HFFc6 (cell line): ENCODE results near the gene ANGPTL5. TPM values are rescaled to one million over a fixed set of nuclear protein-coding genes. Genes with fewer than 3 reads are reported as not detected.
"Not testable (repeated sequence)": the region's sequence is repeated elsewhere in the genome, so short reads cannot be mapped to it uniquely, and the experiment has no call there.

Experiments used
- DNase-seq: peaks from one replicate; pipeline ENCODE4 v3.0.0-alpha.2; 2018
- H3K27ac Mint-ChIP-seq: 2 replicates; pipeline ENCODE4 v1.8.0; 2020; ENCODE audit warnings: mild to moderate bottlenecking, mixed read lengths
- H3K27me3 Mint-ChIP-seq: 2 replicates; pipeline ENCODE4 v1.8.0; 2021; ENCODE audit warnings: mild to moderate bottlenecking, moderate library complexity, mixed read lengths; ENCODE audit not compliant: insufficient read depth
- H3K36me3 Mint-ChIP-seq: 2 replicates; pipeline ENCODE4 v1.8.0; 2021; ENCODE audit warnings: low read depth, mixed read lengths
- H3K4me1 Mint-ChIP-seq: 2 replicates; pipeline ENCODE4 v1.8.0; 2020; ENCODE audit warnings: low read depth, mixed read lengths
- H3K4me3 Mint-ChIP-seq: 2 replicates; pipeline ENCODE4 v1.8.0; 2020; ENCODE audit warnings: mild to moderate bottlenecking, moderate library complexity, mixed read lengths
- H3K9me3 Mint-ChIP-seq: 2 replicates; pipeline ENCODE4 v1.8.0; 2020; ENCODE audit warnings: mild to moderate bottlenecking, mixed read lengths
- CTCF ChIP-seq: fragments of 200-600 bp; sonication (generic); IDR thresholded peaks from 2 replicates; pipeline ENCODE4 v1.5.0; 2021; ENCODE audit warnings: antibody characterized with exemption, mild to moderate bottlenecking
- long read RNA-seq: library from polyadenylated mRNA; unstranded; transcript quantifications from one replicate; pipeline ENCODE4 v2.0.0, GENCODE V29; 2019
- total RNA-seq, 6 experiments: library from RNA; stranded (reverse); fragmentation: NEBNext Ultra II Directional; extraction: Animal tissue kit (Norgen Biotek cat#: 25700); gene quantifications; 2 replicates in 1 of 6; 3 replicates in 5 of 6; pipeline ENCODE4 v1.2.3, GENCODE V29; 2021

The ANGPTL5 gene
- total RNA-seq: not detected
- long read RNA-seq, partial matches to known transcripts: 0 of 2 reads
- long read RNA-seq, other reads (novel, unspliced or antisense): 2 of 2 reads

GRCh38 chr11:101916422-101916821 lies at the start of gene ANGPTL5:
Gene ANGPTL5, minus strand, starts transcription at chr11:101916522. Its CDS starts 8,613 bp downstream, at chr11:101907909.
- TF ChIP-seq CTCF: no peak
- Mint-ChIP-seq H3K36me3 (no peaks in the 10 kb centered on the region), H3K9me3 (no peaks in the 10 kb centered on the region), H3K27me3 (no peaks in the 10 kb centered on the region), H3K4me3 (peak within 1 kb of the TSS; percentile 92), H3K4me1 (peaks cover 33% of the 10 kb centered on the region), H3K27ac (peak within 1 kb of the TSS; percentile 90)
- no peak for DNase-seq

GRCh38 chr11:101964200-101964599 lies 47.9 kb upstream of the ANGPTL5 start:
- DNase-seq, H3K4me3 Mint-ChIP-seq, H3K36me3 Mint-ChIP-seq, H3K9me3 Mint-ChIP-seq, H3K27me3 Mint-ChIP-seq, H3K27ac Mint-ChIP-seq, H3K4me1 Mint-ChIP-seq: not testable (repeated sequence)

GRCh38 chr11:101960231-101960630 lies 43.9 kb upstream of the ANGPTL5 start:
- TF ChIP-seq CTCF: no peak
- no peaks in the 10 kb centered on the region for H3K27me3 Mint-ChIP-seq
- H3K9me3 Mint-ChIP-seq: no peaks in the 10 kb centered on the region
- H3K36me3 Mint-ChIP-seq: no peaks in the 10 kb centered on the region
- DNase-seq: no peak
- no peak overlapping the region for H3K4me3 Mint-ChIP-seq
- H3K4me1 Mint-ChIP-seq: no peaks in the 10 kb centered on the region
- no peak overlapping the region for H3K27ac Mint-ChIP-seq

- TF ChIP-seq CTCF: no peak
- no peaks in the 10 kb centered on the region for H3K4me1 Mint-ChIP-seq
- H3K4me3 Mint-ChIP-seq: no peak overlapping the region
- DNase-seq: no peak
- H3K36me3 Mint-ChIP-seq: no peaks in the 10 kb centered on the region
- H3K27ac Mint-ChIP-seq: no peak overlapping the region
- H3K9me3 Mint-ChIP-seq: no peaks in the 10 kb centered on the region
- no peaks in the 10 kb centered on the region for H3K27me3 Mint-ChIP-seq
Measured at GRCh38 chr11:101955701-101956100, 39.4 kb upstream of the ANGPTL5 start.

GRCh38 chr11:101955278-101955677 lies 39.0 kb upstream of the ANGPTL5 start:
- no peaks in the 10 kb centered on the region for H3K4me1 Mint-ChIP-seq
- no peak for TF ChIP-seq CTCF

GRCh38 chr11:101949680-101950220 lies 33.4 kb upstream of the ANGPTL5 start:
- Mint-ChIP-seq H3K36me3 (no peaks in the 10 kb centered on the region), H3K27me3 (no peaks in the 10 kb centered on the region), H3K27ac (no peak overlapping the region), H3K4me1 (no peaks in the 10 kb centered on the region), H3K9me3 (no peaks in the 10 kb centered on the region), H3K4me3 (no peak overlapping the region)
- no peak for TF ChIP-seq CTCF
- DNase-seq: no peak

More at GRCh38 chr11:101955278-101955677, 39.0 kb upstream of the ANGPTL5 start:
- no peak overlapping the region for H3K27ac Mint-ChIP-seq
- H3K27me3 Mint-ChIP-seq: no peaks in the 10 kb centered on the region
- H3K9me3 Mint-ChIP-seq: no peaks in the 10 kb centered on the region
- DNase-seq: no peak
- H3K4me3 Mint-ChIP-seq: no peak overlapping the region
- no peaks in the 10 kb centered on the region for H3K36me3 Mint-ChIP-seq
